ENCODE results near the gene PDE4B.

DNA sequence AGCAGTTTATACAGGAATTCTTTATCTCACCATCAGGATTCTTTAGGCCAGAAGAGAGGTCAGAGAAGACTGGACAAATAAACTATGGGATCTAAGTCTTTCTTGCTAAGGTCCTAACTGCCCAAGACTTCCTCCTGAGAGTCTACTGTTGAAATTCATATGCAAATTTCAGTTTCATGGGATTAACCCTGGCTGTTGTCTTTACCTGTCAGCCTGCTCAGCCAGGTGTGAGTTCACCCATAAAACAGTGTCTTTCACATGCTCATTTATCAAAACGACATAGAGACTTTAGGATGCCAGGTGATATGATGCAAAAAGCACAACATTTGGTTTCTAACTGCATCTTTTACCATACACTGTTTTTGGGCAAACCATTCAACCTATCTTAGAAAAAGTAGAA lies 211.0 kb downstream of the PDE4B start:
- TF ChIP-seq CTCF (IDR thresholded peaks at IDR 0.05) (no peak), POLR2A (IDR thresholded peaks at IDR 0.05) (no peak)
